LHCN-M2 (cell line): ENCODE data around the gene CDS2. TPM values are rescaled to one million over a fixed set of nuclear protein-coding genes. Genes with fewer than 3 reads are reported as not detected.
"Not testable (repeated sequence)": the region's sequence is repeated elsewhere in the genome, so short reads cannot be mapped to it uniquely, and the experiment has no call there.

Experiments
- DNase-seq: peaks from one replicate; pipeline ENCODE4 v3.0.0-alpha.2; 2012; ENCODE audit warnings: low read depth
- polyA plus RNA-seq: library from polyadenylated mRNA; unstranded; fragments of >200 nt; gene quantifications from one replicate; pipeline ENCODE4 v1.2.1, GENCODE V29; 2012; ENCODE audit warnings: missing spikeins
- total RNA-seq: library from RNA; depleted of rRNA; stranded (reverse); fragments of >200 nt; gene quantifications from 2 replicates; pipeline ENCODE4 v1.2.3, GENCODE V29; 2014; rRNA removed

Gene CDS2
- 17.5 and 19.7 TPM in 2 replicates for total RNA-seq
- 14.1 TPM for polyA plus RNA-seq

- peak; percentile 99 for DNase-seq
Observed at GRCh38 chr20:5126512-5127203, at the start of gene CDS2. Gene CDS2 (plus strand): TSS chr20:5127008. CDS start chr20:5127093, 85 bp downstream.

DNA sequence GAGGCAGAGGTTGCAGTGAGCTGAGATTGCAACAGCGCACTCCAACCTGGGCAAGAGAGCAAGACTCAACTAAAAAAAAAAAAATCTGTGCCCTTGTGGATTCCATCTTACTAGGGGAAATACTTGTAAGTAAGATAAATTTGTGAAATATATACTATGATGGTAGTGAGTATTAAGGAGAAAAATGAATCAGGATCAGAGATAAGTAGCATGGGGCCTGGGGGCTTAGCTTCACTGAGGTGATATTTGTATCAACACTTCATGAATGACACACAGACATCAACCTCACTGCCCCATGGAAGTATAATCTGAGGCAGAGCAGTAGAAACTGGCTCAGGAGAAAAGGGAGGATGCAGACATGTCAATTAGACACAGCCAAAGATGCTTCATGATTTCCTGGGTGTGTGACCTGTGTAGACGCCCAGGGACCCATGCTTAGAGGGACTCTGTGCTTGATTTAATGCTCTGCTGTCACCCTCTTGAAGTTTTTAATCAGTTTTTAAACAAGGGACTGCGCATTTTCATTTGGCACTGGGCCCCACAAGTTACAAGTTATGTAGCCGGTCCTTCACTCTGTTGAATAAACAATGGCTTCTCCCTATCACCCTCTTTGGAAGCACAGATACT lies 48.9 kb upstream of the CDS2 start:
- no peak for DNase-seq

DNA sequence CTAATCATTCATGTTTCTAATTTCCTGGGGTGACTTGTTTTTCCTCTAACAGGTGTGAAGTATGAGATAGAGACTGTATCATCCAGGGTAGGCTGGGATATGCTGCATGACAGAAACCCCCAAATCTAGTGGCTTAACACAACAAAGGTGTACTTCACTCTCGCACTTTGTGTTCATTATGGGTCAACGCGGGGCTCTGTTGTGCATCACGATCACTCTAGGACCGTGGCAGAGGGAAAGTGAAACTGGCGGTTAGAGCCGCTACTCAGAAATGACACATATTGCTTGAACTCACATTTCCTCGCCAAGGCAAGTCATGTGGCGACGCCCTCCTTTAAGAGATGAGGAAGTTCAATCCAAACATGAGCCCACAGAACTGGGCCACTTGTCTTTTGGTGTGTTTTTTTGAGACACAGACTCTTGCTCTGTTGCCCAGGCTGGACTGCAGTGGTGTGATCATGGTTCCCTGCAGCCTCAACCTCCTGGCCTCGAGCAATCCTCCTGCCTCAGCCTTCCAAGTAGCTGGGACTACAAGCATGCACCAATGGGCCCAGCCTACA lies 48.3 kb upstream of the CDS2 start:
- no peak for DNase-seq

- peak; percentile 50 for DNase-seq
Observed at GRCh38 chr20:5080384-5080877, 46.4 kb upstream of the CDS2 start.

DNA sequence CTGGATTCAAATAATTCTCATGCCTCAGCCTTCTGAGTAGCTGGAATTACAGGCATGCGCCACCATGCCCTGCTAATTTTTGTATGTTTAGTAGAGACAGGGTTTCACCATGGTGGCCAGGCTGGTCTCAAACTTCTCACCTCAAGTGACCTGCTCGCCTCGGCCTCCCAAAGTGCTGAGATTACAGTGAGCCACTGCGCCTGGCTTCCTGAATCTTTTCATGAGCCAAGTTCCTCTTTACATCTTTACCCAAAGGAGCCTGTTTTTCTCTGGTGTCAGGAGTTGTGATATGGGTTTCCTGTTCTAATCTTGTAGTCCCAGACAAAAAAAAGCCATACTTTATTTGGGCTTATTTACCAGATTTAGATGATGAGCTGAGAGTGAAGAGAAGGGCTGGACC lies 41.4 kb upstream of the CDS2 start:
- DNase-seq: no peak

DNA sequence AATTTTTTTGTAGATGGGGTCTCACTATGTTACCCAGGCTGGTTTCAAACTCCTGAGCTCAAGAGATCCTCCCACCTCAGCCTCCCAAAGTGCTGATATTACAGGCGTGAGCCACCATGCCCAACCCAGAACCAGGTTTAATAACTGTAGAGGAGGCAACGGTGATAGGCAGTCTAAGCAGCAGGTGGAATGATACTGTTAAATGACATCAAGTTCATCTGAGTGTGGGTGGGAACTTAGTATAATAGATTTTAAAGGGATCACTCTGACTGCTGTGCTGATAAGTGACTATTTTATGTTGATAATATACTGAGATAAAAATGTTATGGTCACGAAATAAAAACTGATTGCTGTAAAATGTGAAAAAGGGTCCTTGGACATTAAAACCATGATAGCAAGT lies 38.1 kb upstream of the CDS2 start:
- DNase-seq: no peak

GRCh38 chr20:5090191-5090590 lies 36.6 kb upstream of the CDS2 start:
- no peak for DNase-seq

- DNase-seq: no peak
Observed at GRCh38 chr20:5091902-5092301, 34.9 kb upstream of the CDS2 start.

- DNase-seq: no peak
Observed at GRCh38 chr20:5092765-5093339, 34.0 kb upstream of the CDS2 start.

GRCh38 chr20:5095454-5095853 lies 31.4 kb upstream of the CDS2 start:
- DNase-seq: no peak

GRCh38 chr20:5095931-5096330 lies 30.9 kb upstream of the CDS2 start:
- DNase-seq: no peak

DNA sequence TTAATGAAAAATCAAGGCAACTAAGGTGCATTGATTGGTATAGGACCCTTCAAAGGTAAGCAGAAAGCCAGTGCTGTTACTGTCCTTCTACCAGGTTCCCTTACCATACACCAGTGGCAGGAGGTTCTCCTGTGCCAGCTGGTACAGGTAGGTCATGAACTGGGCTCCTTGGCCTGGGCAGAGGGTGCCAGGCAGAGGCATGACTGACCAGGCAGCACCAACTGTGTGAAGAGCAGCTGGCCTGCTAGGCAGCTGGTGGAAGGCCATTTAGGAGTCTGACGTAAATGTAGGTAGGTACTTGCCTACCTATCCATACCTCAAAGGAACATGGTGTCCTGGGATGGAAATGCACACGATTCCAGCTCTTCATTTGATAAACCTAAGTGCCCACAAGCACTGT lies 30.3 kb upstream of the CDS2 start:
- no peak for DNase-seq

GRCh38 chr20:5099009-5099408 lies 27.8 kb upstream of the CDS2 start:
- DNase-seq: not testable (repeated sequence)

GRCh38 chr20:5099909-5100308 lies 26.9 kb upstream of the CDS2 start:
- not testable (repeated sequence) for DNase-seq

- peak; percentile 65 for DNase-seq
Observed at GRCh38 chr20:5100684-5101347, 26.0 kb upstream of the CDS2 start.

DNA sequence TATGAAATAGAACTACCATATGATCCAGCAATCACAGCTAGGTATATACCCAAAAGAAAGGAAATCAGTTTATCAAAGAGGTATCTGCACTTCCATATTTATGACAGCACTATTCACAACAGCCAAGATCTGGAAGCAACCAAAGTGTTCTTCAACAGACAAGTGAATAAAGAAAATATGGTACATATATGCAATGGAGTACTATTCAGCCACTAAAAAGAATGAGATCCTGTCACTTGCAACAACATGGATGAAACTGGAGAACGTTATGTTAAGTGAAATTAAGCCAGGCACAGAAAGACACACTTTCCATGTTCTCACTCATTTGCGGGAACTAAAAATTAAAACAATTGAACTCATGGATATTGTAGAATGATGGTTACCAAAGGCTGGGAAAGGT lies 22.3 kb upstream of the CDS2 start:
- no peak for DNase-seq

- no peak for DNase-seq
Observed at GRCh38 chr20:5109276-5109675, 17.5 kb upstream of the CDS2 start.

DNA sequence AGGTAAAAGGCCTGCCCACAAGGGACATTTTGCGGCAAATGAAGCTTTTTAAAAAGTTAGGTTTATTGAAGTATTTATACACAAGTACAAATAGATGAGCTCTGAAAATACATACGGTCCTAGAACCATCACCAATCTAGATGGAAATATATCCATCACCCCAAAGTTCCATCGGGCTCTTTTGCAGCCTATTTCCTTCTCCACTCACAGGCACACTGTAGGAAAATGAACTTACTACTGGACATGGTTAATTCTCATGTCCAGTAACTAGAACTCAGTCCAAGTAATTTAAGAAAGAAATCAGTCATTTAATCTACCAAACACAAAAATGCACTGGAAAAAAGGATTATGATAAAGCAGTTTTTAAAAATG lies 13.2 kb upstream of the CDS2 start:
- DNase-seq: no peak

- no peak for DNase-seq
Observed at GRCh38 chr20:5114403-5114802, 12.4 kb upstream of the CDS2 start.

DNA sequence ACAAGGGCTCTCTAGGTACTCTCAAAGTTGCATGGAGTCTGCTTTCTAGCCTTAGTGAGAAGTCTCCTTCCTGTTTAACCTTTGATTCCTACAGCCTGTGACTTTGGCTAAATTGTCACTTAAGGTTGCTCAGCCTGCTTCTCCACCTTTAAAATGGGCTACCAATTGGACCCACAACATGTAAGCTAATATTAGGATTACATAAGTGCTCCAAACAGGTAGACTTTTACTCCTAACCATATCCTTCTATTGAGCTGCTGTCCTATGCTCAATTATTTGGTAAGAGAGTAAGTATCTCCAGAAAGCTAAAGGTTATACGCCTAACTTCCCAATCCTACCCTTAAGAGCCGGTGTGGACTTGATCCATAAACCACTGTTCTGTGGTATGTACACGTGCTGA lies 9.9 kb upstream of the CDS2 start:
- no peak for DNase-seq

- DNase-seq: no peak
Observed at GRCh38 chr20:5118220-5119142, 8.3 kb upstream of the CDS2 start.
